Daoy (cell line): ENCODE measurements around the gene AP2A2. TPM values are rescaled to one million over a fixed set of nuclear protein-coding genes. Genes with fewer than 3 reads are reported as not detected.
"Not testable (repeated sequence)": the region's sequence is repeated elsewhere in the genome, so short reads cannot be mapped to it uniquely, and the experiment has no call there.

Experiments
- DNase-seq: peaks from one replicate; pipeline ENCODE4 v3.0.0-alpha.2; 2015; ENCODE audit warnings: low read depth
- total RNA-seq: library from RNA; depleted of rRNA; stranded (reverse); fragments of >200 nt; shearing (Covaris generic); gene quantifications from 2 replicates; pipeline ENCODE4 v1.2.3, GENCODE V29; 2014

The AP2A2 gene
- total RNA-seq, 1 experiment from 2014 or later = 15.8 TPM

GRCh38 chr11:1014276-1014675 is 88.6 kb downstream of the AP2A2 start:
- no peak for DNase-seq

GRCh38 chr11:1015064-1015463 is 89.4 kb downstream of the AP2A2 start:
- DNase-seq = no peak

DNA sequence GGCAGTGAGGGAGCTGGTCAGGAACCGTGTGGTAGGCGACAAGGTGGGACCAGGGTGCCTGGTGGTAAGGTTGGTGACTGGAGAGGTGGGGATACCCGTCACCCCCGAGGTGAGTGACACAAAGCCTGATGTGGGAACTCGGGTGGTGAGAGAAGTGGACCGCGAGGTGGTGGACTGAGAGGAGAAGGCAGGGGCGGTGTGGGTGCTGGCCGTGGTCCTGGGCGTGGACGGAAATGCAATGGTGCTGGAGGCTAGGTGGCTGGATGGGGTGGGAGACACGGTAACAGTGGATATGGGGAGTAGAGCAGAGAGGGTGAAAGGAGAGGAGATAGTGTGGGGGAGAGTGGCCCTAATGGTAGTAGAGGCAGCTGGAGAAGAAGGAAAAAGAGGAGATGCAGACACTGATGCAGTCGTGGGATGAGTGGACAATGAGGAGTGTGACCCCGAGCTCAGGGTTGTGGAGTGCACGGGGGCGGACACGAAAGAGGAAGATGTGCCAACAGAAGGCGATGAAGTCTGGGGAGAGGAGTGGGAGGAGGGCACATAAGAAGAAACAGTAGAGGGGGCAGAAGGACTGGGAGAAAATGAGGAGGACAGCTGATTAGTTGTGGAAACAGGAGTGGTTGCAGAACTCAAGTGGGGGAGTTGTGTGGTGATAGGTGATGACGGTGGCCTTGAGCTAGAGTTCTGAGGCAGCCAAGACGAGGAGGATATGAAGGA is 90.3 kb downstream of the AP2A2 start:
- no peak for DNase-seq

GRCh38 chr11:1016610-1017126 is 91.0 kb downstream of the AP2A2 start:
- not testable (repeated sequence) for DNase-seq

DNA sequence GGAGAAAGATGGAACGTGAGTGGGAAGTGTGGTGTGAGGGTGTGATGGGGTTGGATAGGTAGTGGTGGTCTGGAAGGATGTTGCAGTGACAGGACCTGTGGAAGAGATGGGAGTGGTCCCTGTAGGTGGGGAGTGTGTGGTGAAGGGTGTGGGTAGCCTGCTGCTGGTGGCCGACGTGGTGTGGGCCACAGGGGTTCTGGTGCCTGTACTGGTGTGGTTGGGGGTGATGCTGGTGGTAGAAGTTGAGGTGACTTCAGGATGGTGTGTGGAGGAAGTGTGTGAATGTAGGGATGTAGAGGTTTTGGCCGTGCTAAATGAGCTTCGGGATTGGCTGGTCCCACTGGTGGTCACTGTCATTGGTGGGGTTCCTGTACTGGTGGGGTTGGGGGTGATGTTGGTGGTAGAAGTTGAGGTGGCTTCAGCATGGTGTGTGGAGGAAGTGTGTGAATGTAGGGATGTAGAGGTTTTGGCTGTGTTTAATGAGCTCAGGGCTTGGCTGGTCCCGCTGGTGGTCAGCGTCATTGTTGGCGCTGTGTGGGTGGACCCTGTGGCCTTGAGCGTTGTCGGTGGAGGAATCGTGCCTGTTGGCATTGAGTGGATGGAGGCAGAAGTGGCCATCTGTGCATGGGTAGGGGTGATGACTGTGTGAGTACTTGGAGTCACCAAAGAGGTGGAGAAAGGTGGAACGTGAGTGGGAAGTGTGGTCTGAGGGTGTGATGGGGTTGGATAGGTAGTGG is 91.8 kb downstream of the AP2A2 start:
- DNase-seq = no peak

DNA sequence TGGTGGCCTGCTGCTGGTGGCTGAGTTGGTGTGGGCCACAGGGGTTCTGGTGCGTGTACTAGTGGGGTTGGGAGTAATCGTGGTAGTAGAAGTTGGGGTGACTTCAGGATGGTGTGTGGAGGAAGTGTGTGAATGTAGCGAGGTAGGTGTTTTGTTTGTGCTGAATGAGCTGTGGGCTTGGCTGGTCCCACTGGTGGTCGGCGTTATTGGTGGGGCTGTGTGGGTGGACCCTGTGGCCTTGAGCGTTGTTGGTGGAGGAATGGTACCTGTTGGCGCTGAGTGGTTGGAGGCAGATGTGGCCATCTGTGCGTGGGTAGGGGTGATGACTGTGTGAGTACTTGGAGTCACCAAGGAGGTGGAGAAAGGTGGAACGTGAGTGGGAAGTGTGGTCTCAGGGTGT is 92.4 kb downstream of the AP2A2 start:
- no peak for DNase-seq

- no peak for DNase-seq
These were observed 93.7 kb downstream of the AP2A2 start for GRCh38 chr11:1019321-1019910.

DNA sequence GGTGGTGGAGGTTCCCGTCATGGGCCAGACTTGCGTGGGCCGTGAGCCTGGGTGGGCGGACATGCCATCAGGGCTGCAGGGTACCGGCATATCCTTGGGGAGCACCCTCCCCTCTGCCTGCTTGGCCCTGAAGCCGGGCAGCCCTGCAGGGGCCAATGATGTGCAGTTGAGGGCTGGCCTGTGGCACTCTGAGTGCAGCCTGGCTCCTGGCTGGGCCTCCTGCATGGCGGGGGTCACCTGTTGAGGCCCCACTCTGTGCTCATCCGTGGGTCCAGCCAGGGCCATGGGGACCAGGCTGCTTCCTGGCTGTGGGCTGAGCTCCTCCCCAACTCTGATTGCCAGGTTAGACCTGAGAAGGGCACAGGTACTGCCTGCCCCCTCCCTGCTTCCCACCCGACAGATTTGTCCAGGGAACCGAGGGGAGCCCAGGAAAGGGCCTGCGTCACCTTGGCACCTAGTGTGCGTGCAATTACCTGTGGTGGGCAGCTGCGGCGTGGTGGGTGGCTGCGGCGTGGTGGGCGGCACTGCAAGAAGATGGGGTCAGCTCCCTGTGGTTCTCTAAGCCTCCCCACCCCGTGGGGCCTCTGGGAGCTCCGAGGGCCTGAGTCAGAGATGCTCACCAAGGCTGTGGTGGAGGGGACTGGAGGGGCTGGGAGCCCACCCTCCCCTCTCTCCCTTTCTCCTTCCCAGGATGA is 94.7 kb downstream of the AP2A2 start:
- DNase-seq = no peak

- no peak for DNase-seq
These were observed 96.7 kb downstream of the AP2A2 start for GRCh38 chr11:1022411-1022810.

DNA sequence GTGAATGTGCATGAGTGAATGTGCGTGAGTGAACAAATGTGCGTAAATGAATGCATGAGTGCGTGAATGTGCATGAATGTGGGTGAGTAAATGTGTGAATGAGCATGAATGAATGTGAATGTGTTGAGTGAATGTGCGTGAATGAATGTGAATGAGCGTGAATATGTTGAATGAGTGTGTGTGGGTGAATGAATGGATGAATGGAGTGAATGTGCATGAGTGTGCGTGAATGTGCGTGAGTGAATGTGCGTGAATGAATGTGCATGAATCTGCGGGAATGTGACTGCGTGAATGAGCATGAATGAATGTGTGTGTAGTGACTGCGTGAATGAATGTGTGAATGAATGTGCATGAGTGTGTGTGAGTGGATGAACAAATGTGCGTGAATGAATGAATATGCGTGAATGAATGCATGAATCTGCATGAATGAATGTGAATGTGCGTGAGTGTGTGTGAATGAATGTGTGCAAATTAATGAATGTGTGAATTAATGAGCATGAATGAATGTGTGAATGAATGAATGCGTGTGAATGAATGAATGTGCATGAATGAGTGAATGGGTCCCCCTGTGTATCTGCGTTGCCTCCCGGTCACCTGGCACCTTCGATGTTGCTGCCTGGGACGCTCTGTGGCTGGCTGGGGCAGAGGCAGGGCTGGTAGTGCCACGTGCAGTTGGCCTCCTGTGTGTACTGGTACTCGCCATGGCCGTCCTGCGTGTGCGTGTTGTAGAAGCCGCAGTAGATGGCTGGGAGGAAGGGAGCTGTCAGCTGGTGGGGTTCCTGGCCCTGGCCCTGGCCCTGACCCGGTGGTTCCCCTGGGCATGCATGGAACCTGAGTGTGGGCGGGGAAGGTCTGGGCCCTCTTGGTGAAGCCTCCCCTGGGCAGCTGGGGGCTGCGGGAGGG is 97.5 kb downstream of the AP2A2 start:
- DNase-seq = no peak

DNA sequence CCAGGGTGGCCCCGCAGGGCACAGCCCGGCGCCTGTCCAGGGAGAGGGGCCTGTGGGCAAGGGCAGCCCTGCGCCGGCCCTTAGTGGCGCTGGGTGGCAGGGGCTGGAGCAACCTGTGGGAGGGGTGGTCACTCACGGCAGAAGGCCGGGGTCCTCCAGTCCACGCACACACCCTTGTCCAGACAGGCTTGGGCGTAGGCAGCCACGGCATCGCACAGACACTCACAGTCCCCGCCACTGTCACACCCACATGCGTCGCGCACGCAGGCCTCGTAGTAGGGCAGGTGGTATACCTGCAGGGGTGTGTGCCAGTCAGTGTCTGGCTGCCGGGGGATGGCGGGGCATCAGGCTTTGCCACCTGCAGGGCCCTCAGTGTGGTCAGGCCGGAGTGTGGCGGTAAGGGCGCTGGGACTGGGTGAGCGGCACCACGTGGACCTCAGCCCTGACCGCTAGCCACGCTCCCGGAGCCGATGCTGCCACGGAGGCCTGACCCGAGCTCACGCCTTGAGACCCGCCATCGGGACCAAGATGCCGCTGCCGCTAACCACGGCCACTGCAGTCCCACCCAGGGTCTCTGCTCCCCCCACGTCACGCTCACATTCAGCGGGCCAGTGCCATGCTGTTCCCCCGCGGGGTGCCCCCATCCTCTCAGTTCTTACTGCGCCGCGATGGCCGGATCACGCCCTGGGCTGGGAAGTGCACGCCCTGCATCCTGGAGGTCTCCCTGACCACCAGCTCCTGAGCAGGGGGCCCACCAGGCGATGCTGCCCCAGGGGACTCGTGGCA is 98.3 kb downstream of the AP2A2 start:
- no peak for DNase-seq

DNA sequence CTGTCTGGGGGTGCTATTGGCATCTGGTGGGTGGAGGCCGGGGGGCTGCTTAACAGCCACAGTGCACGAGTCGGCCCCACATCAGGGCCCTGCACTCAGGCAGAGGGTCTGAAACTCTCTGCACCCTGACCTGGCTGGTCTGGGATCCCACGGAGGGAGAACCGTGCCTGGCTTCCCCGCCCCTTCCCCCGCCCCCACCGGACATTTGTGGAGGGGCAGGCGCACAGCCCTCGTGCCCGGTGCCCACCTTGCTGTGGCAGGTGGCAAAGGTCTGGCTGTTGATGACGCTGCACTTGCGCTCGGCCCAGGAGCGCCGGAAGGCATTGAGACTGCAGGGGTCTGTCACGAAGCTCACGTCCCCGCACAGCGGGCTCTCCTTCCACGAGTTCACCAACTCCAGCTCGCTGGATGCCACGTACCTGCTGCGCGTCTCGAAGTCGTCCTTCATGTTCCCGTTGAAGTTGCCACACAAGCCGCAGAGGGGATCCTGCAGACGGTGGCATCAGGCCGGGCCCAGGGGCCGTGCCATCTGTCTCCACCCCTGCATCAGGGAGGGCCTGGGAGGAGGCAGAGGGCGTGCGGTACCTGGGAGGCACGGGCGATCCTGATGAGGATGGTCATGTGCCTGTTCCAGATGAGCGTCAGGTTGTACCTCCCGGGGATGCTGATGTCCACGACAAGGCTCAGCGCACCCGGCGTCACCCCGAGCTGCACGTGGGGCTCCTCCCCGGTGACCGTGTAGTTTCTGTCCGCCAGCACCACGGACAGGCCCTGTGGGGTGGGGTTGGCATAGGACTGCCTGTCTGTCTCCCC is 99.1 kb downstream of the AP2A2 start:
- no peak for DNase-seq

- DNase-seq = peak; percentile 24
These were observed 99.9 kb downstream of the AP2A2 start for GRCh38 chr11:1025410-1026162.

DNA sequence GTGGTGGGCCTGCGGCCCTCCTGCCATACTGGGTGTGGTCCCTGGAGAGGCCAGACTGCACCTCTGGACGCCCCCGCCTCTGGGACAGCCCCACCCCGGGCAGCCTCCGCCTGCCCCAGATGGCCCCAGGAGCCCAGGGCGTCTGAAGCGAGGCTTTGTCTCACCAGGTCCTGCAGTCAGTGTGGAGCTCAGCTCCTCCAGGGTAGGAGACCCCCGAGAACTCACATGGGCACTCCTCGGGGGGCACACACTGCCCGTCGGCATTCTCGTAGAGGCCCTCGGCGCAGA is 100.4 kb downstream of the AP2A2 start:
- no peak for DNase-seq

- no peak for DNase-seq
These were observed 101.2 kb downstream of the AP2A2 start for GRCh38 chr11:1026641-1027482.

- DNase-seq = no peak
These were observed 102.0 kb downstream of the AP2A2 start for GRCh38 chr11:1027483-1028290.

- no peak for DNase-seq
These were observed 102.5 kb downstream of the AP2A2 start for GRCh38 chr11:1028291-1028540.
